ENCODE data around the gene ALDH1B1.

DNA sequence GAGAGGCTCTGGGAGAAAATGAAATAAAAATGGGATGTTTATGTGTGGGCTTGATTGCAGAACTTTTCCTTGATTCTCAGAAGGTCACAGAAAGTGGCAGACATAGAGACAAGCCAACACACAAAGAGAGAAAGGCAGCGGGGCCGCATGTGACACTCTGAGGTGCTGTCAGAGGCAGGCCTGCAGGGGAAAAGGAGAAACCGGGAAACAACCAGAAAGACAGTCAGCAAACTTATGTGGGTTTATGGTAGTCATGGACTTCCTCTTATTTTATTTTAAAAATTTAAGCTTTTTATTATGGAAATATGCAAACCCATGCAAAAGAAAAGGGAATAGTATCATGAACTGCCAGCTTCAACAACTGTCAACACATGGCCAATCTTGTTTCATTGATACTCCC is 48.0 kb downstream of the ALDH1B1 start:
- TF ChIP-seq, protein P1, sequence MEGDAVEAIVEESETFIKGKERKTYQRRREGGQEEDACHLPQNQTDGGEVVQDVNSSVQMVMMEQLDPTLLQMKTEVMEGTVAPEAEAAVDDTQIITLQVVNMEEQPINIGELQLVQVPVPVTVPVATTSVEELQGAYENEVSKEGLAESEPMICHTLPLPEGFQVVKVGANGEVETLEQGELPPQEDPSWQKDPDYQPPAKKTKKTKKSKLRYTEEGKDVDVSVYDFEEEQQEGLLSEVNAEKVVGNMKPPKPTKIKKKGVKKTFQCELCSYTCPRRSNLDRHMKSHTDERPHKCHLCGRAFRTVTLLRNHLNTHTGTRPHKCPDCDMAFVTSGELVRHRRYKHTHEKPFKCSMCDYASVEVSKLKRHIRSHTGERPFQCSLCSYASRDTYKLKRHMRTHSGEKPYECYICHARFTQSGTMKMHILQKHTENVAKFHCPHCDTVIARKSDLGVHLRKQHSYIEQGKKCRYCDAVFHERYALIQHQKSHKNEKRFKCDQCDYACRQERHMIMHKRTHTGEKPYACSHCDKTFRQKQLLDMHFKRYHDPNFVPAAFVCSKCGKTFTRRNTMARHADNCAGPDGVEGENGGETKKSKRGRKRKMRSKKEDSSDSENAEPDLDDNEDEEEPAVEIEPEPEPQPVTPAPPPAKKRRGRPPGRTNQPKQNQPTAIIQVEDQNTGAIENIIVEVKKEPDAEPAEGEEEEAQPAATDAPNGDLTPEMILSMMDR (IDR thresholded peaks at IDR 0.05): no peak
- TF ChIP-seq POLR2AphosphoS5 (IDR thresholded peaks at IDR 0.05) (no peak), POLR2A (IDR thresholded peaks at IDR 0.05) (no peak)

All from breast epithelium (tissue), 3 donors.